UCSD-AML1 (cell line): ENCODE measurements around the gene ZFHX3.

Experiments
- DNase-seq: peaks from one replicate; lab custom pipeline; 2025; ENCODE audit not compliant: unreplicated experiment; lab: John Stamatoyannopoulos, UW

Gene ZFHX3

GRCh38 chr16:72886346-72886974, 161.5 kb downstream of the ZFHX3 start:
- DNase-seq = no peak

- DNase-seq = no peak
Measured at GRCh38 chr16:72884573-72884972, 163.4 kb downstream of the ZFHX3 start.

GRCh38 chr16:72884037-72884436, 163.9 kb downstream of the ZFHX3 start:
- DNase-seq = no peak

- no peak for DNase-seq
Measured at GRCh38 chr16:72879846-72880245, 168.1 kb downstream of the ZFHX3 start.

- DNase-seq = no peak
Measured at GRCh38 chr16:72878301-72879269, 169.3 kb downstream of the ZFHX3 start.

- no peak for DNase-seq
Measured at GRCh38 chr16:72877374-72878028, 170.4 kb downstream of the ZFHX3 start.

GRCh38 chr16:72876981-72877373, 171.0 kb downstream of the ZFHX3 start:
- DNase-seq = no peak

GRCh38 chr16:72876221-72876620, 171.7 kb downstream of the ZFHX3 start:
- peak; percentile 83 for DNase-seq

- DNase-seq = no peak
Measured at GRCh38 chr16:72875291-72876031, 172.5 kb downstream of the ZFHX3 start.

GRCh38 chr16:72873853-72874252, 174.1 kb downstream of the ZFHX3 start:
- DNase-seq = no peak

GRCh38 chr16:72873044-72873443, 174.9 kb downstream of the ZFHX3 start:
- DNase-seq = no peak

GRCh38 chr16:72865835-72866234, 182.1 kb downstream of the ZFHX3 start:
- DNase-seq = no peak

- DNase-seq = no peak
Measured at GRCh38 chr16:72865258-72865657, 182.7 kb downstream of the ZFHX3 start.

- DNase-seq = no peak
Measured at GRCh38 chr16:72864130-72864833, 183.6 kb downstream of the ZFHX3 start.

GRCh38 chr16:72862090-72862489, 185.8 kb downstream of the ZFHX3 start:
- no peak for DNase-seq

- no peak for DNase-seq
Measured at GRCh38 chr16:72860726-72861562, 187.0 kb downstream of the ZFHX3 start.

GRCh38 chr16:72859581-72859980, 188.3 kb downstream of the ZFHX3 start:
- DNase-seq = no peak

- DNase-seq = no peak
Measured at GRCh38 chr16:72858665-72859493, 189.0 kb downstream of the ZFHX3 start.
